Measurements from ENCODE around the gene SERINC3. TPM values are rescaled to one million over a fixed set of nuclear protein-coding genes. Genes with fewer than 3 reads are reported as not detected.

The SERINC3 gene
- total RNA-seq, 1 donor from 2014 or later: 94.3 TPM

- peak overlapping the region; percentile 88 for H3K27ac Mint-ChIP-seq (ENCODE audit: unreplicated experiment)
- no peak overlapping the region for H3K9ac ChIP-seq (ENCODE audit: low read length)
- peaks cover 25% of the 10 kb centered on the region for H3K4me1 ChIP-seq (ENCODE audit: insufficient read depth, low read length)
- DNase-seq (ENCODE audit: low read depth): no peak
- H3K27ac ChIP-seq (ENCODE audit: low read depth, low read length): no peak overlapping the region
- H2AFZ ChIP-seq (ENCODE audit: low read depth, low read length): no peak overlapping the region
- H3K27me3 Mint-ChIP-seq (ENCODE audit: low read depth, unreplicated experiment): no peaks in the 10 kb centered on the region
- H3K4me1 Mint-ChIP-seq (ENCODE audit: low read depth, unreplicated experiment): peaks cover 37% of the 10 kb centered on the region
- H3K4me3 Mint-ChIP-seq (ENCODE audit: unreplicated experiment): no peak overlapping the region
- no peak overlapping the region for H3K4me3 ChIP-seq (ENCODE audit: insufficient read depth, low read depth, low read length)
- TF ChIP-seq EZH2 (IDR thresholded peaks at IDR 0.05; ENCODE audit: insufficient read depth, low read length) (no peak), CTCF (IDR thresholded peaks at IDR 0.05; ENCODE audit: insufficient read depth, low read depth, low read length) (no peak)
- H3K4me2 ChIP-seq (ENCODE audit: low read length): no peak overlapping the region
- H3K36me3 Mint-ChIP-seq (ENCODE audit: low read depth, unreplicated experiment): no peaks in the 10 kb centered on the region
- H3K9me3 Mint-ChIP-seq (ENCODE audit: unreplicated experiment): no peaks in the 10 kb centered on the region
- H3K9me3 ChIP-seq (ENCODE audit: insufficient read depth, low read depth, low read length): no peaks in the 10 kb centered on the region
- no peak for FAIRE-seq
- no peaks in the 10 kb centered on the region for H3K27me3 ChIP-seq (ENCODE audit: insufficient read depth, low read length)
- no peaks in the 10 kb centered on the region for H3K36me3 ChIP-seq (ENCODE audit: insufficient read depth, low read length)
- peaks cover 4% of the 10 kb centered on the region for H3K79me2 ChIP-seq (ENCODE audit: insufficient read depth, low read length)
- H4K20me1 ChIP-seq (ENCODE audit: insufficient read depth, low read length): no peaks in the 10 kb centered on the region
These were observed 30.2 kb upstream of the SERINC3 start for GRCh38 chr20:44552050-44552449.

- FAIRE-seq (no peak), DNase-seq (ENCODE audit: low read depth) (no peak)
- H3K27ac Mint-ChIP-seq (ENCODE audit: unreplicated experiment): no peak overlapping the region
- H3K9me3 Mint-ChIP-seq (ENCODE audit: unreplicated experiment): peaks cover 2% of the 10 kb centered on the region
- Histone ChIP-seq H3K36me3 (ENCODE audit: insufficient read depth, low read length) (no peaks in the 10 kb centered on the region), H3K9me3 (ENCODE audit: insufficient read depth, low read depth, low read length) (no peaks in the 10 kb centered on the region), H3K4me1 (ENCODE audit: insufficient read depth, low read length) (peaks cover 25% of the 10 kb centered on the region), H3K27ac (ENCODE audit: low read depth, low read length) (no peak overlapping the region), H3K27me3 (ENCODE audit: insufficient read depth, low read length) (no peaks in the 10 kb centered on the region), H4K20me1 (ENCODE audit: insufficient read depth, low read length) (no peaks in the 10 kb centered on the region), H3K9ac (ENCODE audit: low read length) (peak overlapping the region; percentile 32), H2AFZ (ENCODE audit: low read depth, low read length) (no peak overlapping the region), H3K4me3 (ENCODE audit: insufficient read depth, low read depth, low read length) (peak overlapping the region; percentile 7), H3K4me2 (ENCODE audit: low read length) (peak overlapping the region; percentile 49), H3K79me2 (ENCODE audit: insufficient read depth, low read length) (peaks cover 9% of the 10 kb centered on the region)
- no peak for TF ChIP-seq EZH2 (IDR thresholded peaks at IDR 0.05; ENCODE audit: insufficient read depth, low read length)
- TF ChIP-seq CTCF (IDR thresholded peaks at IDR 0.05; ENCODE audit: insufficient read depth, low read depth, low read length): no peak
- H3K36me3 Mint-ChIP-seq (ENCODE audit: low read depth, unreplicated experiment): no peaks in the 10 kb centered on the region
- H3K4me1 Mint-ChIP-seq (ENCODE audit: low read depth, unreplicated experiment): peaks cover 27% of the 10 kb centered on the region
- H3K27me3 Mint-ChIP-seq (ENCODE audit: low read depth, unreplicated experiment): no peaks in the 10 kb centered on the region
- no peak overlapping the region for H3K4me3 Mint-ChIP-seq (ENCODE audit: unreplicated experiment)
These were observed 27.3 kb upstream of the SERINC3 start for GRCh38 chr20:44549123-44549522.

GRCh38 chr20:44547419-44547818 lies 25.5 kb upstream of the SERINC3 start:
- Mint-ChIP-seq H3K4me3 (ENCODE audit: unreplicated experiment) (peak overlapping the region; percentile 10), H3K36me3 (ENCODE audit: low read depth, unreplicated experiment) (no peaks in the 10 kb centered on the region), H3K27ac (ENCODE audit: unreplicated experiment) (no peak overlapping the region), H3K4me1 (ENCODE audit: low read depth, unreplicated experiment) (peaks cover 12% of the 10 kb centered on the region), H3K9me3 (ENCODE audit: unreplicated experiment) (peaks cover 2% of the 10 kb centered on the region), H3K27me3 (ENCODE audit: low read depth, unreplicated experiment) (no peaks in the 10 kb centered on the region)
- no peak overlapping the region for H3K4me3 ChIP-seq (ENCODE audit: insufficient read depth, low read depth, low read length)
- FAIRE-seq (no peak), DNase-seq (ENCODE audit: low read depth) (no peak)
- no peak overlapping the region for H2AFZ ChIP-seq (ENCODE audit: low read depth, low read length)
- no peaks in the 10 kb centered on the region for H3K36me3 ChIP-seq (ENCODE audit: insufficient read depth, low read length)
- no peak overlapping the region for H3K27ac ChIP-seq (ENCODE audit: low read depth, low read length)
- H3K9me3 ChIP-seq (ENCODE audit: insufficient read depth, low read depth, low read length): no peaks in the 10 kb centered on the region
- no peaks in the 10 kb centered on the region for H3K27me3 ChIP-seq (ENCODE audit: insufficient read depth, low read length)
- no peak overlapping the region for H3K4me2 ChIP-seq (ENCODE audit: low read length)
- H4K20me1 ChIP-seq (ENCODE audit: insufficient read depth, low read length): no peaks in the 10 kb centered on the region
- H3K4me1 ChIP-seq (ENCODE audit: insufficient read depth, low read length): peaks cover 12% of the 10 kb centered on the region
- TF ChIP-seq EZH2 (IDR thresholded peaks at IDR 0.05; ENCODE audit: insufficient read depth, low read length) (no peak), CTCF (IDR thresholded peaks at IDR 0.05; ENCODE audit: insufficient read depth, low read depth, low read length) (no peak)
- no peak overlapping the region for H3K9ac ChIP-seq (ENCODE audit: low read length)
- H3K79me2 ChIP-seq (ENCODE audit: insufficient read depth, low read length): peaks cover 10% of the 10 kb centered on the region

Data from astrocyte (in vitro differentiated cells and primary cell).